ENCODE measurements around the gene RAB3B.

The RAB3B gene

GRCh38 chr1:51955797-51956527 lies 34.5 kb downstream of the RAB3B start:
- no peak for ATAC-seq

- no peak for ATAC-seq
Observed at GRCh38 chr1:51954783-51955182, 35.7 kb downstream of the RAB3B start.

DNA sequence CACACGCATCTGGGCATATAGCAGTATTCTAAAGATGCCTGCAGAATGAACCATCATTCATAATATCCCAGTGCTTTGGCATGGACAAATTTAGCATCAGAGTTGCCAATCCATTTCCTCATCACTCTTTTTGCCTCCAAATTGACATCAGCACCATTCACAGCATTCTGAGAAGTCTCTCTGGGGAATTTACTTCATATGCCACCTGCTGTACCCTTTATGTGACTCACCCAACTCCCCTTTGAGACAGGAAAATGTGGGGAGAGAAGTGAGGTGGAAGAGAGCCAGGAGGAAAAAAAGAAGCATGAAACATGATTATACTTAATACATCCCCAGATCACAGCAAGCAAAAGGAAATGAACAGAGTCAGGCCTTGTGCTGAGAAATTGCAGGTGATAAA lies 37.4 kb downstream of the RAB3B start:
- ATAC-seq: no peak

DNA sequence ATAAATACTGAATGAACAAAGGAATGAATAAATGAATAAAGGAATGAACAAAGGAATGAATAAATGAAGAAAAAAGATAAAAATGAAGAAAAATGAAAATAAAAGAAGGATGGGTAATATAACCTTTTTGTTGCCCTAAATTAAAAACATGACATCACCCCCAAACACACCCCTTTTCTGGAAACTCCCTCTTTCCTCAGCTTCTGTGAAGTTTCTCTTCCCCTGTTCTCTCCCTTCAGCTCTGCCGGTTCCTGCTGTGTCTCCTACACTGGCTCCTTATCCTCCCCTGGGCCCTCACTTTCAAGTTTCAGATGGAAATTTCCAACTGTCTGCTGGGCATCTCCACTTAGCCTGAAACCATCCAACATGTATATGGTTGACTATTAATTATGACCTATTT lies 37.9 kb downstream of the RAB3B start:
- ATAC-seq: no peak

- no peak for ATAC-seq
Observed at GRCh38 chr1:51950701-51951100, 39.8 kb downstream of the RAB3B start.

GRCh38 chr1:51949014-51949702 lies 41.3 kb downstream of the RAB3B start:
- ATAC-seq: no peak

GRCh38 chr1:51948491-51948915 lies 42.0 kb downstream of the RAB3B start:
- ATAC-seq: no peak

DNA sequence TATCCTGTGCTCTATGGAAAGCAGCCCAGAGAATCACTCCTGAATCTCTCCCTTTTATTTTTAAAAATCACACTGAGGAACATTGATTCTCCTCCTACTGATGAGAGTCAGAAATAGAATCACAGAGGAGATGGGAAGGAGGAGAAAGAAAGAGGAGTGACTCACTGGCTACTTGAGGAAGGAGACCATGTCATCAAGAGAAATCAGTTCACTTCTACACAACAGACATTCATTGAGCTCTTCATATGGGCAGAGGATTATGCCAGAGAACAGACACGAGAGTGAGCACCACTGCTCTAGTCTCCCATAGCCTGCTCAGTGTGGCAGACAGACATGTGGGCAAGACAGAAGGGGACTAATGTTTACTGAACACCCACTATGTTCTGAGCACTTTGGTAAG lies 44.2 kb downstream of the RAB3B start:
- no peak for ATAC-seq

DNA sequence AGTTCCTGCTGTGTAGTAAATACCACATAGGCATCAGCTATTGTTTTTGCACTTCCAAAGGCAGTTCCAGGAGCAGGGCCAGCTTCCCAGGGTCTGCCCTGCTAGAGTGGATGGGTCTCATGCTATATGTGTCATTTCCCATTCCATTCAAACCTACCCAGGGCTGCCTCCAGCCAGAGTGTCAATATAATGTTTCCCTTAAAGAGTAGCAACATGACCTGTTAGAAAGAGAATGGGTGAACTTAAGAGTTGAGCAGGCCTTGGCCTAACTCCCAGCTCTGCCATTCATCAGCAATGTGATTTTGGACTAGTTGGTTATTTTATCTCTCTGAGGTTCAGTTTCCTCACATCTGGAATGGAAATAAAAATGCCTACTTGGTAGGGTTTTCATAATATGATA lies 44.9 kb downstream of the RAB3B start:
- ATAC-seq: no peak

GRCh38 chr1:51942281-51942680 lies 48.2 kb downstream of the RAB3B start:
- no peak for ATAC-seq

DNA sequence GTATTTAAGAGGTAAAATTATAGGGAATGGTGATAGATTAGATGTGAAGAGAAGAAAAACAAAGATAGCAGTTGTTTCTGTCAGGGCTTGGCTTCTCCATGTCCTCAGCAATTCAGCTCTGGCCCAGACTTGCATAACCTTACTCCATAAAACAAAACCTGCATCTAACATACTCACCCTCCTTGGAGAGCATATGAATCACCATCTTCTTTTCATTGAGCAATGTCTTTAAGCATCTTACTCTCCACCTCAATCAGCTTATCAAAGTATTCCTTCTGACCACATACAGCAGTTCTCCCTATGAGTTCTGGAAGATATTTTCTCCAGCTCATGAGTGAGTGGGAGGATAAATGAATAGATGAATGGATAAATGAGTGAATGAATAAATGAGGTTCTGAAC lies 49.0 kb downstream of the RAB3B start:
- ATAC-seq: no peak

- ATAC-seq: no peak
Observed at GRCh38 chr1:51937112-51937511, 53.4 kb downstream of the RAB3B start.

GRCh38 chr1:51936531-51936930 lies 54.0 kb downstream of the RAB3B start:
- ATAC-seq: no peak

- ATAC-seq: no peak
Observed at GRCh38 chr1:51933344-51933743, 57.2 kb downstream of the RAB3B start.

GRCh38 chr1:51930329-51930728 lies 60.2 kb downstream of the RAB3B start:
- no peak for ATAC-seq

DNA sequence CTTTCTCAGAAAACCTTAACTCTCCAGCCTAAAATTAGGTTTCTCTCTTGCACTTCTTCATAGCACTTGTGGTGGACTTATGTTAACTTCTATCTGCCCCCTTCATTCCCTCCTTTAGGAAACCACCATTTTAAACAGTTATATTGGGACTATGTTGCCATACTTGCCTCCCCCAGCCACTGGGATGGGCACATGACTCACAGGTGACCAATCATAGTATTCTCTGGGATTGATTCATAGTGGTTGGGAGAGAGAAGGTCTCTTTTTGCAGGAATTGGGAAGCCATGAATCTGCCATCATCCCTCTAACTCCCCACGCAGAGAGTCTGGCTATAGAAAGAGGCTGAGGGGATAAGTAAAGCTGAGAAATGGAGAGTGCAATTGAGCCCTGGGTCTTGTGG lies 61.6 kb downstream of the RAB3B start:
- no peak for ATAC-seq

GRCh38 chr1:51927029-51927428 lies 63.5 kb downstream of the RAB3B start:
- ATAC-seq: no peak

- ATAC-seq: peak in 1 of 2 donors; percentile 20
Observed at GRCh38 chr1:51926171-51926812, 64.2 kb downstream of the RAB3B start.

GRCh38 chr1:51924455-51924854 lies 66.0 kb downstream of the RAB3B start:
- peak; percentile 41 to 48 for ATAC-seq

DNA sequence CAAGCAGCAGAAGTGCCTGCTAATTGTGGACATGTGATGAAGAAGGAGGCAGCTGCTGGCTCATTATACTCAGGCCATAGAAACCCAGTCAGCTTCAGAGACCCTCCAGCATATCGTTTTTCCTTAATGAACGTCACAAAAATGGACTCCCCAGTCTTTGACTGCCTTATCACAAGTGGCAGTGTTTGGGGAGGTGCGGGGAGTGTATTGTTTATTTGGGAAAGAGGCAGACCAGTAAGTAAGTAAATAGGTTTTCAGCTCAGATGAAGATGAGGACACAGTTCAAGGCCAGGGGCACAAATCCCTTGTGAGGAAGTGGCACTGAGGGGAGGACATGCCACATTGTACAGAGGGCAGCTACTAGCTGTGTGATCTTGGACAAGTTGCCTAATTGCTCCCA lies 68.5 kb downstream of the RAB3B start:
- no peak for ATAC-seq

GRCh38 chr1:51920130-51920529 lies 70.4 kb downstream of the RAB3B start:
- no peak for ATAC-seq

GRCh38 chr1:51919684-51920083 lies 70.8 kb downstream of the RAB3B start:
- ATAC-seq: no peak

DNA sequence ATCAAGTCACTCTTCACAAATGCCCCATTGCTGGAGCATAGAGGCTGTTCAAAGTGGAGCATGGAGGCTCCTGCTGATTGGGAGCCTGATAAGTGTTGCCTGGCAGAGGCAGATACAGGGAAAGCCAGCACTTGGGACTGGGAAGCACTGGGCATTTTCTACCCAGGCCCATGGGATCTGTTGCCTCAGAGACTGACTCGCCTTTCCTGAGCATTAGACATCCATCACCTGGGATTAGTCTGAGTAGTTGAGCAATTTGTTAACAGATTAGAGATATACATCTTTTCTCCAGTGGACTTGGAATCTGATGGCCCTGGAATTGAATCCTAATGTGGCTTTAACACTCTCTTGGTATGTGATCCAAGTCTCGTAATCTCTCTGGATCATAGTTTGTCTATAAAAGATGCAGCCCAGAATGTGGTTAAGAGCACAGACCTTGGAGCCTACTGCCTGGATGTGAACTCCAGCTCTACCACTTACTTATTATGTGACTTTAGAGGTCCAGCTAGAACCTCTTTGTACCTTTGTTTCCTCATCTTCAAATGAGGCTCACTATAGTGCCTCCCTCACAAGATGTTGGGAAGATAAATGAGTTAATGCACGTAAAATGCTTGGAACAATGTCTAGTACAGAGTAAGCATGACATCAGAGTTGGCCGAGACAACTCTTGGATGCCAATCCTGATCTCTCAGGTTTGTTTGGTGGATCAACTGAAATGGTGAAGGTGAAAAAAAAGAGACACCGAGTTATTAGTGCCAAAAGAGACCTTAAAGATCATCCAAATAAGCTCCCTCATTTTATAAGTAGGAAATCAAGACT lies 73.7 kb downstream of the RAB3B start:
- ATAC-seq: no peak
